Measurements from ENCODE around the gene MEIOSIN. TPM values are rescaled to one million over a fixed set of nuclear protein-coding genes. Genes with fewer than 3 reads are reported as not detected.

MEIOSIN gene
- total RNA-seq, 2 donors from 2014 or later: not detected

- Histone ChIP-seq H3K4me1 (ENCODE audit: control insufficient read depth in 1 of 2, low read depth in 2 of 2) (peaks cover 31 to 50% of the 10 kb centered on the region in 2 donors), H3K27ac (peak overlapping the region; percentile 94 to 98)
- TF ChIP-seq CTCF (IDR thresholded peaks at IDR 0.05): no peak
Observed at GRCh38 chr19:45767410-45767880, 34.2 kb downstream of the MEIOSIN start.

GRCh38 chr19:45767881-45768654, 34.8 kb downstream of the MEIOSIN start:
- Histone ChIP-seq H3K9me3 (no peaks in the 10 kb centered on the region), H3K27me3 (replicated peaks; ENCODE audit: insufficient read depth) (no peaks in the 10 kb centered on the region), H3K4me3 (peak overlapping the region; percentile 98), H3K27ac (peak overlapping the region; percentile 94 to 98), H3K36me3 (peaks cover 17% of the 10 kb centered on the region), H3K4me1 (ENCODE audit: control insufficient read depth in 1 of 2, low read depth in 2 of 2) (peaks cover 31 to 49% of the 10 kb centered on the region in 2 donors)
- DNase-seq (ENCODE audit: low spot score) (no peak), ATAC-seq (ENCODE audit: insufficient number of reproducible peaks, low FRiP score, low read depth) (no peak)
- TF ChIP-seq CTCF (IDR thresholded peaks at IDR 0.05): no peak

More at GRCh38 chr19:45767410-45767880, 34.2 kb downstream of the MEIOSIN start:
- DNase-seq (ENCODE audit: low spot score) (no peak), ATAC-seq (ENCODE audit: insufficient number of reproducible peaks, low FRiP score, low read depth) (no peak)
- no peaks in the 10 kb centered on the region for H3K9me3 ChIP-seq
- H3K4me3 ChIP-seq: peak overlapping the region; percentile 98
- H3K36me3 ChIP-seq: peaks cover 11% of the 10 kb centered on the region
- H3K27me3 ChIP-seq (replicated peaks; ENCODE audit: insufficient read depth): no peaks in the 10 kb centered on the region

GRCh38 chr19:45768655-45768983, 35.4 kb downstream of the MEIOSIN start:
- Histone ChIP-seq H3K27ac (peak overlapping the region; percentile 94 to 98), H3K4me1 (ENCODE audit: control insufficient read depth in 1 of 2, low read depth in 2 of 2) (peaks cover 30 to 44% of the 10 kb centered on the region in 2 donors), H3K36me3 (peaks cover 21% of the 10 kb centered on the region), H3K9me3 (no peaks in the 10 kb centered on the region), H3K4me3 (peak overlapping the region; percentile 98), H3K27me3 (replicated peaks; ENCODE audit: insufficient read depth) (no peaks in the 10 kb centered on the region)
- TF ChIP-seq CTCF (IDR thresholded peaks at IDR 0.05): no peak
- no peak for DNase-seq (ENCODE audit: low spot score)
- ATAC-seq (ENCODE audit: insufficient number of reproducible peaks, low FRiP score, low read depth): no peak

- peak; percentile 88 for DNase-seq (ENCODE audit: low spot score)
- TF ChIP-seq CTCF (IDR thresholded peaks at IDR 0.05): no peak
- peaks cover 21% of the 10 kb centered on the region for H3K36me3 ChIP-seq
- H3K27ac ChIP-seq: peak within 1 kb of the TSS; percentile 94 to 98
- H3K4me3 ChIP-seq: peak within 1 kb of the TSS; percentile 98
- no peaks in the 10 kb centered on the region for H3K9me3 ChIP-seq
- H3K27me3 ChIP-seq (replicated peaks; ENCODE audit: insufficient read depth): no peaks in the 10 kb centered on the region
- peaks cover 24 to 38% of the 10 kb centered on the region in 2 donors for H3K4me1 ChIP-seq (ENCODE audit: control insufficient read depth in 1 of 2, low read depth in 2 of 2)
- peak; percentile 62 for ATAC-seq (ENCODE audit: insufficient number of reproducible peaks, low FRiP score, low read depth)
Observed at GRCh38 chr19:45768984-45769782, 35.9 kb downstream of the MEIOSIN start, which contains the start of gene SIX5. Gene SIX5 (minus strand): TSS chr19:45769252. CDS start chr19:45768844, 408 bp downstream.

- Histone ChIP-seq H3K9me3 (no peaks in the 10 kb centered on the region), H3K27me3 (replicated peaks; ENCODE audit: insufficient read depth) (no peaks in the 10 kb centered on the region), H3K4me1 (ENCODE audit: control insufficient read depth in 1 of 2, low read depth in 2 of 2) (peaks cover 18 to 32% of the 10 kb centered on the region in 2 donors), H3K4me3 (peak overlapping the region; percentile 98), H3K36me3 (peaks cover 22% of the 10 kb centered on the region), H3K27ac (peak overlapping the region; percentile 83 to 98)
- ATAC-seq (ENCODE audit: insufficient number of reproducible peaks, low FRiP score, low read depth): no peak
- DNase-seq (ENCODE audit: low spot score): no peak
- no peak for TF ChIP-seq CTCF (IDR thresholded peaks at IDR 0.05)
Observed at GRCh38 chr19:45769821-45770191, 36.6 kb downstream of the MEIOSIN start.
